Stimulated activated CD4-positive, alpha-beta T cell treated with anti-CD3 and anti-CD28 coated beads, Interleukin-1b, Interleukin-23, amount 100 ng/mL, for 4 hours (primary cell): Measurements from ENCODE around the gene ARTN.

Experiments
- DNase-seq, 2 donors: peaks; one replicate each; pipeline ENCODE4 v3.0.0-alpha.2; 2020; ENCODE audit warnings: low read depth in 2 of 2

Gene ARTN, protein sequence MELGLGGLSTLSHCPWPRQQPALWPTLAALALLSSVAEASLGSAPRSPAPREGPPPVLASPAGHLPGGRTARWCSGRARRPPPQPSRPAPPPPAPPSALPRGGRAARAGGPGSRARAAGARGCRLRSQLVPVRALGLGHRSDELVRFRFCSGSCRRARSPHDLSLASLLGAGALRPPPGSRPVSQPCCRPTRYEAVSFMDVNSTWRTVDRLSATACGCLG

DNA sequence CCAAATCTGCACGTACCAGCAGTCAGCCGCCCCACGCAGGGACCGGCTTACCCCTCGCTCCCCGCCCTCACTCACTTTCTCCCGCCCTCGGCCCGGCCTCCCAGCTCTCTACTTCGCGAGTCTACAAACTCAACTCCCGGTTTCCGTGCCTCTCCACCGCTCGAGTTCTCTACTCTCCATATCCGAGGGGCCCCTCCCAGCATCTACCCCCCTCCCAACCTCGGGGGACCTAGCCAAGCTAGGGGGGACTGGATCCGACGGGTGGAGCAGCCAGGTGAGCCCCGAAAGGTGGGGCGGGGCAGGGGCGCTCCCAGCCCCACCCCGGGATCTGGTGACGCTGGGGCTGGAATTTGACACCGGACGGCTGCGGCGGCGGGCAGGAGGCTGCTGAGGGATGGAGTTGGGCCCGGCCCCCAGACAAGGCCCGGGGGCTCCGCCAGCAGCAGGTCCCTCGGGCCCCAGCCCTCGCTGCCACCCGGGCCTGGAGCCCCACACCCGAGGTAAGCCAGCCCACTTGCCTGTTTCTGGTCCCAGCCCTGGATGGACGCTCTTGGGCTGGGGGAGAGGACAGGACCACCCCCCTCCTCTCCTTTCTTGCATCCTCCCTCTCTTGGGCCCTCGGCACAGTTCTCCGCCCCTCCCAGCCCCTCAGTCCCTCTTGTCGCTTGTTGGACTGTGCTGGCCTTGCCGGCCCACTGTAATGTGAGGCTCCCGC is at the start of gene ARTN:
Gene ARTN, plus strand, starts transcription at position 416 of the 715 bp plus-strand sequence. CDS start 1,856 bp downstream, outside the sequence.
- DNase-seq = no peak

DNA sequence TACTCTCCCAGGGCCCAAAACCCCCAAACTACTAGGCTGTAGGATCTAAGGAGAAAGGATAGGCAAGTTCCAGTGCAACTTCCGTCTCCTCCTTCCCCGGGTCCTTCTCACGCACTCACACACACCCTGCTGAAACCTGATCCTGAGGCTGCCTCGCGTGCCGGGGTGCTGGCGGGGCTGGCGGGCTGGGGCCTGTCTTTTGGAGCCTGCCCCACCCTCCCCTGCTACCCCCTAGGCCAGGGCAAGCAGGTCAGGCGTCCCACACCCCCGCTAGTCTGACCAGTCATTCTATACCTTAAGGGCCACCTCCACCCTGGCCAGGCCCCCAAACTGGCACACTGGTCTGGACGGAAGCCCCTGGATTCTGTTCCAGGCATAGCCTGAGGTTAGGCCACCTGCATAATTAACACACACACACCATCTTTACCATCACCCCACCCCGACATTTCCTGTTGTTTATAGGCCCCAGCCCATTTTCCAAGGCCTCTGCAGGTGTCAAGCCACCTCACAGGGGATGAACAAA is 48.3 kb upstream of the ARTN start:
- DNase-seq = no peak

DNA sequence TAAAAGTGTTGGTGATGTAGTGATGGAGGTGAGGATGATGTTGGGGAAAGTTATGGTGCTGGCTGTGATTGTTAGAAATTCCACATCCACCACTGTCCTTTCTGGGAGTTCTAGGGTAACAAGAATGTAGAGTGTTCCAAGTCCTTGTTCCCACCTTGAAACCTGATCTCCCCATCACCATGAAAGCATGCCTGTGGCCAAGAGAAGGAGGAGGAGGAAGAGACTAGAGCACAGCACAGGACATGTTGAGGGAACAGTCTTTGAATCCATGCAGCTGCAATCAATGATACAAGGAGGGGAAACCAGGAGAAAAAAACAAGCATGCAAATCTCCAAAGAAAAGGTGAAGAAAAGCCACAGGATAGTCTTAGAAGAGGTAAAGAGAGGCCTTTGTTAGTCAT is 45.9 kb upstream of the ARTN start:
- no peak for DNase-seq

DNA sequence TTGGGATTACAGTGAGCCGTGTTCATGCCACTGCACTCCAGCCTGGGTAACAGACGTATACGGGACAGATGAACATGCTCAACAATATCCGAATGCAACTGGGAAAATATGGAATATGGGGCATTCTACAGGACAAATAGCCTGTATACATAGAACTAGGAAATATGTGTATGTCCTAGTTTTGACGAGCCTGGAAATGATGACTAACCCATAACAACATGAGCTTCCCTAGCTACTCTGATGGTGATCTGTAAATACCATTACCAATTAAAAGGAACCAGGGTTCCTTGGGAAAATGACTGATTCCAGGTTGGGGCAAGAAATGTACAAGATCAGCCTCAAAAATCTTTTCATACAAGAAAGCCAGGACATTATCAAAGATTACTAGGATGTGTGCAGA is 42.8 kb upstream of the ARTN start:
- DNase-seq = no peak

DNA sequence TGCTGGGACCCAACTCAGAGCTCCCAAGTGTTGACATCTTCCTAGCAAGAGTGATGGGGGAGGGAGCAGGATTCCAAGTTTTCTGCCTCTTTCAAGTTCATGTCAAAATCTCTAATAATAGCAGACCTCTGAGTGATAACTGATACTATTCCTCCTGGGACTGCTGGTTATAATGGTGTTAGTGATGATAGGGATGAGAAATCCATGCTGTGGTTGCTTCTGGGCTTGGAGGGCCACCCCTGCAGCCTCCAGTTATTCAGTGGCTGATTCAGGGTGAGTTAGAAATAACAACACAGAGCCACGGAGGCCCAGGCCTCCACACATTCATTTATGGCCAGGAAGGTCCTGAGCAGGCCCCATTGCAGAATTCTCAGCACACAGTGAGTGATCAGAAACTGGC is 40.6 kb upstream of the ARTN start:
- no peak for DNase-seq

DNA sequence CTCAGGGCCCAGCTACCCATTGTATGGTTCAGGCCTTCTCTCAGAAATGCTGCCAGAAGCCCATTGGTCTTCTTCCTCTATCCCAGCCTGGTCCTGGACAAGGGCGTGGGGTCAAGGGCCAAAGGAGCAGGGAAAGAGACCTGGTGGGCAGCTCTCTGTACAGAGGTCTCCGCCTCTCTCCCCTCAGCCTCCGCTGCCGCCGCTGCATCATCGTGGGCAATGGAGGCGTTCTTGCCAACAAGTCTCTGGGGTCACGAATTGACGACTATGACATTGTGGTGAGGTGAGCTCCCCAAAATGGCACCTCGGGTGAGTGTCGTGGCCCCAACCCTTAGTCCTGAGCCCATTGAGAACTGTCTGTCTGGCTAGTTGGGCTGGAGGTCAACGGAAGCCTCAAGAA is 34.6 kb upstream of the ARTN start:
- no peak for DNase-seq

DNA sequence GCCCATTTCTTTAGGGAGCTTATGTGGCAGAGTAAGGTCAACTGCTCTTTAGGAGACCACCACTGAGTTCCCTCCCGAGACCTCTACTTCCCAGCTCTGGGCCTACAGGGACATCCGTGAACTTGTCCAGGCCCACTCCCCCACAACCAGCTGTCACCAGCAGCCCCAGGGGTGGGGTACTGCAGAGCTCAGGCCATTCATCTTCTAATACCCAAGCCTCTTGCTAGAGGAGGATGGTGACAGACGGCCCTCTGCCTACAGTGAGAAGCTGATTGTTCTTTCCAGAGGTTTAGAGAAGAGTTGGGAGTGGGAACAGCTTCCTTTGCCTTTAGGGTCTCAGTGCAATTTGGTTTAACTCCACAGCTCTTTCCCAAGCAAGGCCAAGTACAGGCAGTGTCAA is 33.2 kb upstream of the ARTN start:
- DNase-seq = no peak

DNA sequence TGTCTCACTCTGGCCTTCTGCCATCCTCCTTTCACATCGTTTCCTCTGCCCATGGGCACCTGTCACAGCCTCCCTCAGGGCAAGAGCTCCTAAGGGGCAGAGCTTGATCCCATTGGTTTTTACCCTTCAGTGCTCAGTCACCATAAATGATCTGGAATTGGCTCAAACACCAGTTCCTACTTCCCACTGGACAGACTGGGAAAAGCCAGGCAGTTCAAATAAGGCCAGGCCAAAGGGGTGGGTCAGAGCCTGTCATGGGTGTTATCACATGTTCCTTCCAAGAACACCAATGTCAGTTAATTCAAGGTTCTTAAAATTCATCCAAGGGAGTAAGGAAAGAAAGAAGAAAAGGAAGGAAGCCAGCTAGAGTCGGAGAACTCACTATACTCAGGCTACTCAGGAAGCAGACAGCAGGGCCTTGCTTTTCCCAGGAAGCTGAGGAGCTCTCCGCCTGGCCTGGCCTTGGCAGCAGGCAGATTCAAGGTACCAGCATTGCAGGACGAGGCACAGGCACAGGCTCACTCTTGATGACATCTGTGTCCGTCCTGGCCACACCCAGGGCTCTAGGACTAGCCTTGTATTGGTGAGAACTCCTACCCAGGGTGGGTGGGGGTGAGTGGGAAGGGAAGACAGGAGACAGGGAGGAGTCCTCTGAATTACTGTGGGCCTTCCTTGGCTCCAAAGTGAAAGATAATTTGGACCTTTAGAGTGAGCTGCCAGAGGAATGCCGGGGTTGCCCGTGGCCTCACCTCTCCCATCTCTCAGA is 32.2 kb upstream of the ARTN start:
- no peak for DNase-seq

DNA sequence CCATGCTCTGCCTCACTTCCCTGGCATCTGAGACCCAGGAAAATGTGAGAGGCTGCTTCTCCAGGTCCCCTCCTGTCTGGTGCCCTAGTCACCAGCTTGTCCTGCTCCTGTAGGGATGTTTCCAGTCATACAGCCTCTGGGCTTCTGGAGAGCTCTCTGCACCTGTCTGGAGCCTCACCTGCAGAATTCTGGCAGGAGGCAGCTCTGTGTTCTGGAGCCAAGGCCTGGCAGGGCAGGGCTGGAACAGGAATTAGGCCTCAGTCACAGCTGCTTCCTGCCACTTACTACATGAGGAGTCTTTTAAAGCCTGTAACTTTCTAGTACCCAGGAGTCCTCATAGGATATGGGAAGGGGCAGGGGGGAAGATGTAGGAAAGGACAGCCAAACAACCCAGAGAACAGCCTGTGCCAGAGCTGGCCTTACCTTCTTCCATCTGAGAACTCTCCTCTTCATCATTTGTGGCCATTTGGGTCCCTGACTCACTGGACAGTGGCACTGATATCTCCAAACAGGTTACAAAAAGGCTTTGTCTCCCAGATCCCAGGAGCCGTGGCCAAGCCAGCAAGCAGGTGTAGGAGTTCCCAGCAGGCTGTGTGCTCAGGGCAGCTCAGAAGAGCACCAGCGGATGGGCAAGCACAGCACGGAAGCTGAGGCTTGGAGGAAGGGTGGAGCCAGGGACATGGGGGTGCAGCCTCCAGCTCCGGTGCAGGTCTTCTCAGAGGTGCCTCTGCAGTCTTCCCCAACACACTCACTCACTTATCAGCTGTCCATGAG is 31.4 kb upstream of the ARTN start:
- no peak for DNase-seq

DNA sequence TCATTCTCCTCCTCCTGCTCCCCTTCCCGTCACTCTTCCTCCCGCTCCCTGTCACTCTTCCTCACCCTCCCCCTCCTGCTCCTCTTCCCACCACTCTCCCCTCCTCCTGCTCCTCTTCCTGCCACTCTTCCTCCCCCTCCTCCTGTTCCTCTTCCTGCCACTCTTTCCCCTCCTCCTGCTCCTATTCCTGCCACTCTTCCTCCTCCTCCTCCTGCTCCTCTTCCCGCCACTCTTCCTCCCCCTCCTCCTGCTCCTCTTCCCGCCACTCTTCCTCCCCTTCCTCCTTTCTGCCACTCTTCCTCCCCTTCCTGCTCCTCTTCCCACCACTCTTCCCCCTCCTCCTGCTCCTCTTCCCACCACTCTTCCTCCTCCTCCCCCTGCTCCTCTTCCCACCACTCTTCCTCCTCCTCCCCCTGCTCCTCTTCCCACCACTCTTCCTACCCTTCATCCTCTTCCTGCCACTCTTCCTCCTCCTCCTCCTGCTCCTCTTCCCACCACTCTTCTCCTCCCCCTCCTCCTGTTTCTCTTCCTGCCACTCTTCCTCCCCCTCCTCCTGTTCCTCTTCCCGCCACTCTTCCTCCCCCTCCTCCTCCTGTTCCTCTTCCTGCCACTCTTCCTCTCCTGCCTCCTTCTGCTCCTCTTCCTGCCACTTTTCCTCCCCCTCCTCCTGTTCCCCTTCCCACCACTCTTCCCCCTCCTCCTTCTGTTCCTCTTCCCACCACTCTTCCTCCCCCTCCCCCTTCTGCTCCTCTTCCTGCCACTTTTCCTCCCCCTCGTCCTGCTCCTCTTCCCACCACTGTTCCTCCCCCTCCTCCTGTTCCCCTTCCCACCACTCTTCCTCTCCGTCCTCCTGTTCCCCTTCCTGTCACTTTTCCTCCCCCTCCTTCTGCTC is 28.7 kb upstream of the ARTN start:
- no peak for DNase-seq

DNA sequence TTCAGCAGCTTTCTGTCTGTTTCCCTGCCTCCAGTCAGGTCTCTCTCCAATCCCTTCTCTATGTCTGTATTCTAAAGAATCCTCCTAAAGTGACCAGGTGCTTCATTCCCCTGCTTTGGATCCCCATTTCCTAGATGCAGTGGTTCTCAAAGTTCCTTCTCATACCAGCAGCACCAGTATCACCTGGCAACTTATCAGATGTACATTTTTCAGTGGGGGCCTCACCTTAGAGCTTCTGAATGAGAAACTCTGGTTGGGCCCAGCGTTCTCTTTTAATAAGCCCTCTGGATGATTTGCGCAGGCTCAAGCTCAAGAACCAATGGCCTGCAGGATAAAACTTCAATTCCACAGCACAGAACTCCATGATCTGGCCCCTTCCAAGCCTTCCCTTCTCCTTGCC is 25.4 kb upstream of the ARTN start:
- no peak for DNase-seq

DNA sequence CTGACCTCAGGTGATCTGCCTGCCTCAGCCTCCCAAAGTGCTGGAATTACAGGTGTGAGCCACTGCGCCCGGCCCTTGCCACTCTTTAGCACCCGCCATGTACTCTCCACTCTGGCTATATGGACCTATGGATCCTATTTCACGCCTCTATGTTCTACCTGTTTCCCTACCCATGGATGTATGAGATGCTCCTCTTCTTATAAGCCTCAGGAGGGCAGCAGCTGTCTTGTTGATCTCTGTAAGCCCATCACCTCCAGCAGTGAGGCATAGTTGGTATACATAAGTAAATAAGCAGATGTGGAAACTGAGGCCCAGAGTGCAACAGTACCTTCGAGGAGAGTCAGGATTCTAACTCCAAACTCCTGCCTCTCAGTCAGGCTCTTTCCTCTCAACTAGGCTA is 24.7 kb upstream of the ARTN start:
- DNase-seq = no peak

DNA sequence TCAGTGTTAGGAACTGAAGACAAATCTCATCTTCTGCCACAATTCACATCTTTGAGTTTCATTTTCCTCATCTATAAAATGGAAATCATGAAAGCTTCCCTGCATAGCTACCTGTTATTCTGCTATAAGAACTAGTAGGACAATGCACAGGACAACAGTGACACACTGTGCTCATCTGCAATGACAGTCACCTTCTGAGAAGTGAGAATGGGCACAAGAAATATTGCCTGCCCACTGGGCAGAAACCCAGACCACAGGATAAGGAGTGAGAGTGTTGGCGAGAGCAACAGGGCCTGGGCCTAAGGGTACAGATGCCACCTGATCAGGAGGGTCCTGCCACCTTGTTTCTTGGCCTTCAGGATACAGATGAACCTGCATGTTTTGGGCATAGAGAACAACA is 23.3 kb upstream of the ARTN start:
- DNase-seq = no peak

DNA sequence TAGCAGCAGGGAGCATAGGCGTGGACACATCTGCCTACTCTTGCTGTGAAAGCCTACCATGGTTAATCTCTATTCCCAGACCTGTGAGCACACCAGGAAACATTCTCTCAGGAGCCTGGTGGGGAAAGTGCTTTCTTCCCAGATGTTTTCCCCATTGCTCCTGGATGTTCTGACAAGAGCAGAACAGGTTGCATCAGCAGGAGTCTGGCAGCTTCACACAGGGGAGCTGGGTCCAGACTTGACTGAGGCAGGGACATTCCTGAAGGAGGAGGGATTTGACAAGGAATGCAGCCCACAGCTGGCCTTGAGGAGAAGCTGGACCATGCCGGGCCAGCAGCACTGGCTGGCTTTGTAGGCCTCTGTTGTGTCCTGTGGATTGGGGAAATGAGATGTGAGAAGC is 21.0 kb upstream of the ARTN start:
- DNase-seq = no peak

DNA sequence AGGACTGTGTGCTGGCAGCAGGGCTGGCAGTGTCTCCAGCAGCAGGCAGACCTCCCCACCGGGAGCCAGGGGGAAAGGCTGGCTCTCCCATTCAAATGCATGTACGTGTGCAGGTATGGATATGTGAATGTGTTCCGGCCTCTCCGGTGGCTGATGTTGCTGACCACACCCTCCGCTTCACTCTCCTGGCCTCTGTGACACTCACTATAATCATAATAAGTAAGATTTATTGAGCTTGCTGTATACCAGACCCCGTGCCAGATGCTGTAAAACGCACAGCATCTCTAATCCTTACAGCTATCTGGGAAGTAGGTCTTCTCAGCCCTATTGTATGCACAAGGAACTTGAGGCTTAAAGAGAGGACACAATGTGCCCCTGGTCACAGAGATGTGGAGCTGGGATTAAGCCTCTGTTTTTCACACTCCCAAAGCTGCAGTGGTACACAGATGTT is 20.5 kb upstream of the ARTN start:
- no peak for DNase-seq

DNA sequence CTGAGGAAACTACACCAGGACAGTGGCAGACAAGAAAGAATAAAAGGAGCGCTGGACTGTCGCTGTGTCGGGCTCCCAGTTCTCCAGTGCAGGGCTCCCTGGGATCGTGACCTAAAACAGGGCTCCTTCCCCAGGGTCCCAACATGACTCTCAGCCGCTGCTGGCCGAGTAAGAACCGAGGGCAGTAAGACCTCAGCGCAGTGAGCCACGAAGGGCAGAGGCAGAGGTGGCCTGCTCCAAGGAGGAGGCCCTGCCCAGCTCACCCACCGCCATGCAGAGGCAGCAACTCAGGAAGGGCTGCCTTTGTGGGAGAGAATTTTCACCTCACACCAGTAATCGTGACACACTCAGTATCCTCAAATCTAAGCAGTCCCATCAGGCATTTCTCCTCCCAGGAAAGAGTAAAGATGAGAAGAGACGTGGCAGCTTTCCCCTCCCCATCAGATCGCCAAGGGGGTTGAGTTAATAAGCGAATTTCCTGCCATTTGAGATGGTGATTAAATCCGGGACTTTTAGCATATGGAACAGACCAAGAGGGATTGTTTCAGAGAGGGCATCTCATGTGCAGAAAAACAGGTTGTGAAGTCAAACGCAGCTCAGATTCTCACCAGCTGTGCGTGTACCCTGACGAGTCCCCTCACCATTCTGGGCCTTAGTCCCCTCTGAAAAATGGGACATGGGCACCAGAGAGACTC is 19.8 kb upstream of the ARTN start:
- no peak for DNase-seq

DNA sequence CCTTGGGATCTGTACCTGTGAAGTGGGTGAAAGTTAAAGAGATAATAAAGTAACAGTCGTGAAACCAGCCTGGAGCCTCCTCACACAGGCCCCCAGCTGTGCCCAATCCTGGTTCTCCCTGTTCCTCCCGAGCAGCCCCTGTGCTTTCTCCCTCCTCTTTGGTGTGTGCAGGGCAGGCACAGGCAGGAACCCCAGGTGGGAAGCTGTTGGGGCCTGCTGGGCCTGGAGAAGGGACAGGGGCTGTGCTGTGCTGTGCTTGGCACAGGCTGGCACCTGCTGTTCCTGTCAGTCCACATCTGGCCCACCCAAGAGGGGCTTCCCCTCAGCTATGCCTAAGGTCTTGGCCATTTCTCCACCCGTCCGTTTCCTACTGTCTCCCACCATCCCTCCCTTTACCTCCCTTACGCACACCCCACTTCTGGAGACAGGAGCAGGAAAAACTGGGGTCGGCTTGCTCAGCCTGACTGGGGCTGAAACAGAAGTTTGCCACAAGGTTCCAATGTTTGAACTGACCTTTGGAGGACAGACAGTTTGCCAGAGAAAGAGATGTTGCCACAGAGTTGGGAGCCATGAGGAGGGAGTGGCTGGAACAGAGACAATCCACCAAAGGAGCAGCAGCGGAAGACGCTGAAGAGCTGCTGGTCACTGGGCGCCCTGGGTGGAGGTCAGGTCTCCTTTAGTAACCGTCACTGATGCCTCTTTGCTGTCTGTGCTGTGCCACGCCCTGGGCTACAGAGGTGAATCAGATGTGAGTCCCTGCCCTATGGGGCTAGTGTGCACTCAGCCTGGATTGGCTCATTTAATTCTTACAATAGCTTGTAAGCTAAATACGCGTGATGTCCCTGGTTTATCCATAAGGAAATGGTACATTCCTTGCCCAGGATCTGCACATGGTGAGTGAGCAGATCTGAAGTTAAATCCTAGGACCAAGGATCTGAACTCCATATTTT is 18.8 kb upstream of the ARTN start:
- DNase-seq = no peak

DNA sequence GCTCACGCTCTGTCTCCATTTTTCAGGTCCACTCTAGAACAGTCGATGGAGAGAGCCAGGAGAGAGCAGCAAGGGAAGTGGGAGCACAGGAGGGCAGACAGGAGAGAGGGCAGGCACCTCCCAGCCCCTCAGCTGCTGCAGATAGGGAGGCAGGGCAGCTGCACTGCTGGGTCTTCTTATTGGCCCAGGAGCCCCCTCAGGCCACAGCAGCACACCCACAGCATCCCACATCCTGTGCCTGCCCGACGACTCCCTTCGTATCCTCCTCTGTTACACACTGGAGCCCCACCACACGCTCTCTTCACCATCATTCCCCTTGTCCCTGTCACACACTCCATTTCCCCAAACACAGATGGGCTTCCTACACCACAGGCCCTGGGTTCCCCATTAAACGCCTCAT is 13.7 kb upstream of the ARTN start:
- DNase-seq = no peak

DNA sequence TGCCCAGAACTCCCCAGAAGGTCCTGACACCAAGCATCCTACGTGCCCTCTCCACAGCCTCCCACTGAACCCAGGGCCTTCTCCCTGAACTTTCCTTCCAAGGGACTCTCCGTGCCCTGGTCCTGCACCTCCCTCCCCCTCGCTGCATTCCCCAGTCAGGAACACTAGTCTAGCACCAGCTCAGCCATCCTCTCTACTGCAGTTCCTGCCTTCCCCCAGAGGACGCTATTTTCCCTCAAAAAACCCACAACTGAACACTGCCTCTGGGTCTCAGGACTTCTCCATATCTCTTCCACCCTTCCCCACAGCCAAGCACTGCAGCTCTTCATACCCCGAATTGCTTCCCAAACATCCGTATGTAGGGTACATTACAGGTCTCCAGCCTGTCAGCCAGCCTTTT is 12.6 kb upstream of the ARTN start:
- no peak for DNase-seq
